Measurements from ENCODE around the gene IQCM.

DNA sequence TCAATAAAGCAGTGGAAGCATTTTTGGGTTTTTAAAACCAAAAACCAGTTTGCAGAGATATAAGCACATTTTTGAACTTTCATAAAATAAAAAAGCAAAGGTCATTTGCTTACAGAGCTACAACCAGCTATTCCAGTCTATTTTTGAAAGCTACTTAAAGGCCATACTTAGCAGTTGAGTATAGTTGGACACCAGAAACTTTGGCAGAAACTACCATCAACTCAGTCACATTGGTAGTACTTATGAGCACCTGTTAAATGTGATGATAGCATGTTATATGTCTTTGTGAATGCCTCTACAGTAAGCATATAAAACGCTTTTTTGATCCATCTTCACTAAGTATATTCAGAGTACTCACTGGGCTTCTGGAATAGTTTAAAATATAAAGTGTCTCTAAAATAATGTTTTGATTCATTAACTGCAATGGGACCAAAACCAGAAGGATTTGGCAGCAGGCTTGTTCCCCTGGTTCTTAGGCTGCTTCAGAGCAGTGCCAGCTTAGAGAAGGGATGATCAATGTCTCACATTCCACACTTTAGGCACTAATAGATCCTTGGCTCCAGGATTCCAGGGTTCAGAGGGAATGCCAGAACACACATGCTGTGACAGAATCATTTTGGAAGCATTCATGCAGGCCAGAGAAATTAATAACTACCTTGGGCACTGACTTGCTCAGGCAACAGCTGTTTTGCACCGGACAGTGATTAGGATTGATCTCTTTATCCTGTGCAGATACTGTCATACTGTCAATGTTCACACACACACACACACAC, 103.9 kb downstream of the IQCM start:
- TF ChIP-seq, protein P1, sequence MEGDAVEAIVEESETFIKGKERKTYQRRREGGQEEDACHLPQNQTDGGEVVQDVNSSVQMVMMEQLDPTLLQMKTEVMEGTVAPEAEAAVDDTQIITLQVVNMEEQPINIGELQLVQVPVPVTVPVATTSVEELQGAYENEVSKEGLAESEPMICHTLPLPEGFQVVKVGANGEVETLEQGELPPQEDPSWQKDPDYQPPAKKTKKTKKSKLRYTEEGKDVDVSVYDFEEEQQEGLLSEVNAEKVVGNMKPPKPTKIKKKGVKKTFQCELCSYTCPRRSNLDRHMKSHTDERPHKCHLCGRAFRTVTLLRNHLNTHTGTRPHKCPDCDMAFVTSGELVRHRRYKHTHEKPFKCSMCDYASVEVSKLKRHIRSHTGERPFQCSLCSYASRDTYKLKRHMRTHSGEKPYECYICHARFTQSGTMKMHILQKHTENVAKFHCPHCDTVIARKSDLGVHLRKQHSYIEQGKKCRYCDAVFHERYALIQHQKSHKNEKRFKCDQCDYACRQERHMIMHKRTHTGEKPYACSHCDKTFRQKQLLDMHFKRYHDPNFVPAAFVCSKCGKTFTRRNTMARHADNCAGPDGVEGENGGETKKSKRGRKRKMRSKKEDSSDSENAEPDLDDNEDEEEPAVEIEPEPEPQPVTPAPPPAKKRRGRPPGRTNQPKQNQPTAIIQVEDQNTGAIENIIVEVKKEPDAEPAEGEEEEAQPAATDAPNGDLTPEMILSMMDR (IDR thresholded peaks at IDR 0.05) = no peak
- TF ChIP-seq POLR2A (IDR thresholded peaks at IDR 0.05) = no peak
